KMS-11 (cell line): Measurements from ENCODE around the gene DOCK7.
A peak's percentile ranks its signal among the peaks of the same experiment; 100 is the strongest.
"Not testable (repeated sequence)": the region's sequence is repeated elsewhere in the genome, so short reads cannot be mapped to it uniquely, and the experiment has no call there.

Source experiments
- H2AFZ ChIP-seq: fragments of 200-600 bp; sonication (generic); 2 replicates; pipeline ENCODE4 v1.6.1; 2016; ENCODE audit warnings: antibody characterized with exemption, mixed run types, low read depth
- H3K27ac ChIP-seq: fragments of 200-600 bp; sonication (generic); 2 replicates; pipeline ENCODE4 v1.6.1; 2016; ENCODE audit warnings: mild to moderate bottlenecking, mixed run types
- H3K27me3 ChIP-seq: fragments of 200-600 bp; sonication (generic); 2 replicates; pipeline ENCODE4 v1.6.1; 2017; ENCODE audit warnings: mild to moderate bottlenecking, low read depth, mixed run types, moderate library complexity; ENCODE audit not compliant: insufficient read depth
- H3K36me3 ChIP-seq: fragments of 200-600 bp; sonication (generic); 2 replicates; pipeline ENCODE4 v1.6.1; 2017; ENCODE audit warnings: mild to moderate bottlenecking, mixed run types; ENCODE audit not compliant: insufficient read depth
- H3K4me1 ChIP-seq: fragments of 200-600 bp; sonication (generic); 2 replicates; pipeline ENCODE4 v1.6.1; 2016; ENCODE audit warnings: mild to moderate bottlenecking, low read depth, mixed run types; ENCODE audit not compliant: poor library complexity, severe bottlenecking
- H3K4me2 ChIP-seq: fragments of 200-600 bp; sonication (generic); 2 replicates; pipeline ENCODE4 v1.7.0; 2016; ENCODE audit warnings: mild to moderate bottlenecking, mixed run types
- H3K4me3 ChIP-seq: fragments of 200-600 bp; sonication (generic); IDR thresholded peaks from 2 replicates; pipeline ENCODE4 v1.6.1; 2017; ENCODE audit warnings: low read depth, low read length, mixed read lengths; ENCODE audit not compliant: insufficient read depth
- H3K79me2 ChIP-seq: fragments of 200-600 bp; sonication (generic); 2 replicates; pipeline ENCODE4 v1.6.1; 2016; ENCODE audit warnings: low read depth, mixed run types; ENCODE audit not compliant: insufficient read depth
- H3K9ac ChIP-seq: fragments of 200-600 bp; sonication (generic); 2 replicates; pipeline ENCODE4 v1.6.1; 2016; ENCODE audit warnings: mild to moderate bottlenecking, mixed run types
- H4K20me1 ChIP-seq: fragments of 200-600 bp; sonication (generic); 2 replicates; pipeline ENCODE4 v1.6.1; 2016; ENCODE audit warnings: mild to moderate bottlenecking, mixed run types; ENCODE audit not compliant: insufficient read depth
- CTCF ChIP-seq: fragments of 200-600 bp; sonication (generic); conservative IDR thresholded peaks from 2 replicates; pipeline ENCODE4 v1.6.1; 2017; ENCODE audit warnings: low read depth, mild to moderate bottlenecking, antibody characterized with exemption, low read length, moderate library complexity, mixed read lengths

The DOCK7 gene

GRCh38 chr1:62687421-62687902, 724 bp downstream of the DOCK7 start:
- Histone ChIP-seq H3K79me2 (no peaks in the 10 kb centered on the region), H3K4me2 (peak overlapping the region; percentile 97), H3K36me3 (no peaks in the 10 kb centered on the region), H3K4me1 (peaks cover 20% of the 10 kb centered on the region), H3K4me3 (no peak overlapping the region), H4K20me1 (no peaks in the 10 kb centered on the region), H2AFZ (peak overlapping the region; percentile 95), H3K27ac (no peak overlapping the region), H3K27me3 (no peaks in the 10 kb centered on the region), H3K9ac (peak overlapping the region; percentile 59; the same call in 1 of the 2 replicates)
- no peak for TF ChIP-seq CTCF

- Histone ChIP-seq H3K4me1 (peaks cover 20% of the 10 kb centered on the region), H3K4me3 (no peak overlapping the region), H3K4me2 (peak overlapping the region; percentile 97)
These were observed 1.4 kb downstream of the DOCK7 start for GRCh38 chr1:62686822-62687221.

DNA sequence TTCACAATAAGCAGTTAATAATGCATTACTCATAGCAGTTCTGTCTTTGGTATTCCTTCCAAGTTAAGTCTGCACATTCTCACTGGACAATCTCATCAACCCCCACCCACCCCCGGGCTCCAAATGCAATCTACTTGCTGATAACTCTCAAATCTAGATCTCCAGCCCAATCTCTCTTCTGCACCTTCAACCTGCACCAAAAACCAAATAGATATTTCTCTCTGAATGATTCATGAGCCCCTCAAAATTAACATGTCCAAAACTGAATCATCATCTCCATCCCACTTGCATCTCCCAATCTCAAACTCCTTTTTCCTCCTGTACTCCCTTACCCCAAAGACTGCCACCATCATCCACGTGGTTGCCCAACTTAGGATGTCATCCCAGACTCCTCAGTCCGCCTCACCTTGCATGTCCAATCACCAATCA, 2.7 kb downstream of the DOCK7 start:
- H3K27ac ChIP-seq = no peak overlapping the region
- no peak overlapping the region for H3K9ac ChIP-seq
- peaks cover 20% of the 10 kb centered on the region for H3K4me1 ChIP-seq
- no peak overlapping the region for H3K4me2 ChIP-seq
- H4K20me1 ChIP-seq = no peaks in the 10 kb centered on the region
- H3K36me3 ChIP-seq = no peaks in the 10 kb centered on the region
- no peak overlapping the region for H3K4me3 ChIP-seq
- no peak overlapping the region for H2AFZ ChIP-seq
- H3K79me2 ChIP-seq = no peaks in the 10 kb centered on the region
- H3K27me3 ChIP-seq = no peaks in the 10 kb centered on the region
- TF ChIP-seq CTCF = no peak

More at GRCh38 chr1:62686822-62687221, 1.4 kb downstream of the DOCK7 start:
- 0 out of 2 replicates have a peak overlapping the region, but pooled peaks have one; percentile 95 for H2AFZ ChIP-seq
- H3K79me2 ChIP-seq = no peaks in the 10 kb centered on the region
- H3K27ac ChIP-seq = no peak overlapping the region
- H4K20me1 ChIP-seq = no peaks in the 10 kb centered on the region
- H3K9ac ChIP-seq = no peak overlapping the region
- no peak for TF ChIP-seq CTCF
- no peaks in the 10 kb centered on the region for H3K36me3 ChIP-seq
- H3K27me3 ChIP-seq = no peaks in the 10 kb centered on the region

DNA sequence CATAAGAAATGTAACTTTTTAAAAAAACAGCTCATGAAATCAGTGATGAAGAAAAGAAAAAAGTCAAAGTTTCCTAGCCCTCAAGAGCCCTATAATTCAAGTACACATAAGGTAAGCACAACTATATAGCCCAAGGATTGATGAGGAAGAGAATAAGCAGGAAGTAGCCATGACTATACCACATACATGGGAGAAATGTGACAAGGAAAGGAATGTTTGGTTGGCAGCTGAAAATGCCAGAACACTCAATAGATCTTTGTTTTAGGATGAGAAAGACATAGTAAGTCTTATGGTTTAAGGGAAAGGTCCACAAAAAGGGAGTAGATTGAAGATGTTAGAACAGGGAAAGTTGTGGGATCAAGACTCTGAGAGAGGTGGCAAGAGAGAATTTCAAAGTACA, 5.7 kb downstream of the DOCK7 start:
- Histone ChIP-seq H3K36me3 (no peaks in the 10 kb centered on the region), H3K27me3 (no peaks in the 10 kb centered on the region), H3K79me2 (no peaks in the 10 kb centered on the region), H3K4me3 (no peak overlapping the region), H3K9ac (no peak overlapping the region), H3K27ac (no peak overlapping the region), H3K4me2 (no peak overlapping the region), H2AFZ (no peak overlapping the region), H3K4me1 (peaks cover 13% of the 10 kb centered on the region), H4K20me1 (no peaks in the 10 kb centered on the region)
- no peak for TF ChIP-seq CTCF

DNA sequence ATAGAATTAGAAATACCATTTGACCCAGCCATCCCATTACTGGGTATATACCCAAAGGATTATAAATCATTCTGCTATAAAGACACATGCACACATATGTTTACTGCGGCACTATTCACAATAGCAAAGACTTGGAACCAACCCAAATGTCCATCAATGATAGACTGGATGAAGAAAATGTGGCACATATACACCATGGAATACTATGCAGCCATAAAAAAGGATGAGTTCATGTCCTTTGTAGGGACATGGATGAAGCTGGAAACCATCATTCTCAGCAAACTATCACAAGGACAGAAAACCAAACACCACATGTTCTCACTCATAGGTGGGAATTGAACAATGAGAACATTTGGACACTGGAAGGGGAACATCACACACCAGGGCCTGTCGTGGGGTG, 7.2 kb downstream of the DOCK7 start:
- H3K27me3 ChIP-seq, H4K20me1 ChIP-seq, H3K4me3 ChIP-seq, H3K27ac ChIP-seq, H3K4me1 ChIP-seq, H3K36me3 ChIP-seq, H2AFZ ChIP-seq, H3K9ac ChIP-seq, H3K4me2 ChIP-seq, H3K79me2 ChIP-seq: not testable (repeated sequence)

- H2AFZ ChIP-seq, H3K27me3 ChIP-seq, H3K9ac ChIP-seq, H3K36me3 ChIP-seq, H3K79me2 ChIP-seq, H3K4me3 ChIP-seq, H4K20me1 ChIP-seq, H3K4me2 ChIP-seq, H3K27ac ChIP-seq, H3K4me1 ChIP-seq: not testable (repeated sequence)
These were observed 10.4 kb downstream of the DOCK7 start for GRCh38 chr1:62677822-62678221.
